ENCODE data around the gene RASL10B.

- TF ChIP-seq POLR2AphosphoS5 (IDR thresholded peaks at IDR 0.05; ENCODE audit: low read depth, low read length) (no peak), POU2F2 (IDR thresholded peaks at IDR 0.05; ENCODE audit: low read depth, low read length) (no peak), POLR2A (IDR thresholded peaks at IDR 0.05; ENCODE audit: low read depth, low read length) (no peak), TAF1 (IDR thresholded peaks at IDR 0.05; ENCODE audit: low read depth, low read length) (no peak), SPI1 (IDR thresholded peaks at IDR 0.05; ENCODE audit: low read depth, low read length) (no peak), PAX5 (IDR thresholded peaks at IDR 0.05; ENCODE audit: insufficient read depth, low read length, severe bottlenecking) (no peak)
These were observed 29.1 kb downstream of the RASL10B start, which contains the start of gene C17orf50 for GRCh38 chr17:35760587-35760986.
